GM21576 (cell line): ENCODE measurements around the gene PHLDB2.

Experiments
- ATAC-seq: cut with Tn5 transposase; IDR thresholded peaks from one replicate; pipeline ENCODE4 v1.9.1; 2021; ENCODE audit warnings: mild to moderate bottlenecking, moderate library complexity; ENCODE audit not compliant: unreplicated experiment

Gene PHLDB2

GRCh38 chr3:111956995-111957734, 98.1 kb downstream of the PHLDB2 start:
- no peak for ATAC-seq

- no peak for ATAC-seq
Measured at GRCh38 chr3:111961461-111962164, 102.5 kb downstream of the PHLDB2 start.

- ATAC-seq = no peak
Measured at GRCh38 chr3:111963424-111963823, 104.4 kb downstream of the PHLDB2 start.

GRCh38 chr3:111965484-111965883, 106.4 kb downstream of the PHLDB2 start:
- ATAC-seq = no peak

GRCh38 chr3:111967068-111967467, 108.0 kb downstream of the PHLDB2 start:
- no peak for ATAC-seq

GRCh38 chr3:111967651-111968274, 108.7 kb downstream of the PHLDB2 start:
- peak; percentile 91 for ATAC-seq

GRCh38 chr3:111968319-111969054, 109.4 kb downstream of the PHLDB2 start:
- no peak for ATAC-seq

- ATAC-seq = no peak
Measured at GRCh38 chr3:111970376-111970775, 111.3 kb downstream of the PHLDB2 start.

GRCh38 chr3:111971533-111972130, 112.6 kb downstream of the PHLDB2 start:
- no peak for ATAC-seq

GRCh38 chr3:111972891-111973290, 113.8 kb downstream of the PHLDB2 start:
- ATAC-seq = no peak

- ATAC-seq = no peak
Measured at GRCh38 chr3:111975131-111975530, 116.1 kb downstream of the PHLDB2 start.

- ATAC-seq = no peak
Measured at GRCh38 chr3:111976254-111976653, 117.2 kb downstream of the PHLDB2 start.

GRCh38 chr3:111978583-111979433, 119.7 kb downstream of the PHLDB2 start, which contains the start of gene ABHD10:
Gene ABHD10 (plus strand): TSS chr3:111979026. CDS start chr3:111979062, 36 bp downstream.
- ATAC-seq = peak; percentile 93

- peak; percentile 46 for ATAC-seq
Measured at GRCh38 chr3:111979434-111980038, 120.5 kb downstream of the PHLDB2 start.

GRCh38 chr3:111980716-111981456, 121.8 kb downstream of the PHLDB2 start:
- ATAC-seq = no peak

- no peak for ATAC-seq
Measured at GRCh38 chr3:111981457-111981763, 122.3 kb downstream of the PHLDB2 start.

GRCh38 chr3:111984636-111985298, 125.7 kb downstream of the PHLDB2 start:
- ATAC-seq = no peak

- ATAC-seq = no peak
Measured at GRCh38 chr3:111986800-111987199, 127.7 kb downstream of the PHLDB2 start.
